NT2/D1 (cell line): ENCODE measurements around the gene KCNN3.

Source experiments
- YY1 ChIP-seq: IDR thresholded peaks from 2 replicates; pipeline ENCODE4 v1.6.1; 2011; ENCODE audit not compliant: insufficient read length, insufficient read depth
- ZNF274 ChIP-seq: IDR thresholded peaks from 2 replicates; pipeline ENCODE4 v1.6.1; 2011; ENCODE audit warnings: mild to moderate bottlenecking, low read depth, low read length

GRCh38 chr1:154768456-154769125 lies 101.5 kb downstream of the KCNN3 start:
- TF ChIP-seq YY1 (no peak), ZNF274 (no peak)
